ENCODE measurements around the gene RIIAD1.

Gene RIIAD1

GRCh38 chr1:151714820-151715725 is 6.2 kb upstream of the RIIAD1 start:
- Histone ChIP-seq H3K79me2 (ENCODE audit: insufficient read depth, low read depth) (no peaks in the 10 kb centered on the region), H3K36me3 (ENCODE audit: insufficient read depth) (no peaks in the 10 kb centered on the region), H3K4me2 (no peak overlapping the region), H4K20me1 (ENCODE audit: insufficient read depth) (no peaks in the 10 kb centered on the region), H3K27me3 (ENCODE audit: insufficient read depth, low read depth) (peaks cover 94% of the 10 kb centered on the region), H3K9ac (no peak overlapping the region), H2AFZ (ENCODE audit: low read depth) (no peak overlapping the region), H3K27ac (no peak overlapping the region), H3K4me1 (ENCODE audit: low read depth, poor library complexity, severe bottlenecking) (peaks cover 10% of the 10 kb centered on the region), H3K4me3 (IDR thresholded peaks at IDR 0.05; ENCODE audit: insufficient read depth, low read depth, low read length) (no peak overlapping the region)
- no peak for TF ChIP-seq CTCF (conservative IDR thresholded peaks at IDR 0.05; ENCODE audit: low read depth, low read length)

GRCh38 chr1:151715726-151716404 is 5.5 kb upstream of the RIIAD1 start:
- H3K27ac ChIP-seq: no peak overlapping the region

GRCh38 chr1:151716405-151716762 is 4.9 kb upstream of the RIIAD1 start:
- Histone ChIP-seq H3K36me3 (ENCODE audit: insufficient read depth) (no peaks in the 10 kb centered on the region), H3K4me3 (IDR thresholded peaks at IDR 0.05; ENCODE audit: insufficient read depth, low read depth, low read length) (peak overlapping the region; percentile 34), H3K4me1 (ENCODE audit: low read depth, poor library complexity, severe bottlenecking) (peaks cover 21% of the 10 kb centered on the region)

More at GRCh38 chr1:151715726-151716404, 5.5 kb upstream of the RIIAD1 start:
- TF ChIP-seq CTCF (conservative IDR thresholded peaks at IDR 0.05; ENCODE audit: low read depth, low read length): 0 out of 2 replicates have a peak, but pooled peaks have one; percentile 42
- no peaks in the 10 kb centered on the region for H4K20me1 ChIP-seq (ENCODE audit: insufficient read depth)
- H3K27me3 ChIP-seq (ENCODE audit: insufficient read depth, low read depth): peaks cover 88% of the 10 kb centered on the region
- no peak overlapping the region for H3K9ac ChIP-seq
- no peaks in the 10 kb centered on the region for H3K79me2 ChIP-seq (ENCODE audit: insufficient read depth, low read depth)
- H3K4me3 ChIP-seq (IDR thresholded peaks at IDR 0.05; ENCODE audit: insufficient read depth, low read depth, low read length): no peak overlapping the region
- H3K4me2 ChIP-seq: no peak overlapping the region
- H3K4me1 ChIP-seq (ENCODE audit: low read depth, poor library complexity, severe bottlenecking): peaks cover 18% of the 10 kb centered on the region
- H3K36me3 ChIP-seq (ENCODE audit: insufficient read depth): no peaks in the 10 kb centered on the region
- no peak overlapping the region for H2AFZ ChIP-seq (ENCODE audit: low read depth)

More at GRCh38 chr1:151716405-151716762, 4.9 kb upstream of the RIIAD1 start:
- Histone ChIP-seq H2AFZ (ENCODE audit: low read depth) (no peak overlapping the region), H3K9ac (no peak overlapping the region), H3K79me2 (ENCODE audit: insufficient read depth, low read depth) (no peaks in the 10 kb centered on the region), H3K27me3 (ENCODE audit: insufficient read depth, low read depth) (peaks cover 82% of the 10 kb centered on the region), H4K20me1 (ENCODE audit: insufficient read depth) (no peaks in the 10 kb centered on the region), H3K27ac (no peak overlapping the region), H3K4me2 (no peak overlapping the region)
- TF ChIP-seq CTCF (conservative IDR thresholded peaks at IDR 0.05; ENCODE audit: low read depth, low read length): no peak
